GM21528 (cell line): ENCODE measurements around the gene NOTCH2.

ENCODE experiments used
- ATAC-seq: cut with Tn5 transposase; IDR thresholded peaks from one replicate; pipeline ENCODE4 v1.9.1; 2021; ENCODE audit warnings: mild to moderate bottlenecking, moderate library complexity; ENCODE audit not compliant: unreplicated experiment, low FRiP score

The NOTCH2 gene

GRCh38 chr1:119883826-119884225, 185.6 kb downstream of the NOTCH2 start:
- no peak for ATAC-seq

GRCh38 chr1:119882132-119883049, 187.1 kb downstream of the NOTCH2 start:
- no peak for ATAC-seq

- no peak for ATAC-seq
Measured at GRCh38 chr1:119879510-119880434, 189.7 kb downstream of the NOTCH2 start.

- ATAC-seq = no peak
Measured at GRCh38 chr1:119878171-119878570, 191.3 kb downstream of the NOTCH2 start.

- no peak for ATAC-seq
Measured at GRCh38 chr1:119874186-119874585, 195.3 kb downstream of the NOTCH2 start.

- ATAC-seq = no peak
Measured at GRCh38 chr1:119873135-119874015, 196.1 kb downstream of the NOTCH2 start.

- no peak for ATAC-seq
Measured at GRCh38 chr1:119871881-119872280, 197.6 kb downstream of the NOTCH2 start.

- no peak for ATAC-seq
Measured at GRCh38 chr1:119870917-119871596, 198.4 kb downstream of the NOTCH2 start.

- ATAC-seq = no peak
Measured at GRCh38 chr1:119869995-119870394, 199.5 kb downstream of the NOTCH2 start.

- ATAC-seq = no peak
Measured at GRCh38 chr1:119868176-119868575, 201.3 kb downstream of the NOTCH2 start.

- no peak for ATAC-seq
Measured at GRCh38 chr1:119866451-119866850, 203.0 kb downstream of the NOTCH2 start.

- no peak for ATAC-seq
Measured at GRCh38 chr1:119865627-119866026, 203.8 kb downstream of the NOTCH2 start.

- no peak for ATAC-seq
Measured at GRCh38 chr1:119862276-119862675, 207.2 kb downstream of the NOTCH2 start.
